ENCODE results near the gene NEO1.

DNA sequence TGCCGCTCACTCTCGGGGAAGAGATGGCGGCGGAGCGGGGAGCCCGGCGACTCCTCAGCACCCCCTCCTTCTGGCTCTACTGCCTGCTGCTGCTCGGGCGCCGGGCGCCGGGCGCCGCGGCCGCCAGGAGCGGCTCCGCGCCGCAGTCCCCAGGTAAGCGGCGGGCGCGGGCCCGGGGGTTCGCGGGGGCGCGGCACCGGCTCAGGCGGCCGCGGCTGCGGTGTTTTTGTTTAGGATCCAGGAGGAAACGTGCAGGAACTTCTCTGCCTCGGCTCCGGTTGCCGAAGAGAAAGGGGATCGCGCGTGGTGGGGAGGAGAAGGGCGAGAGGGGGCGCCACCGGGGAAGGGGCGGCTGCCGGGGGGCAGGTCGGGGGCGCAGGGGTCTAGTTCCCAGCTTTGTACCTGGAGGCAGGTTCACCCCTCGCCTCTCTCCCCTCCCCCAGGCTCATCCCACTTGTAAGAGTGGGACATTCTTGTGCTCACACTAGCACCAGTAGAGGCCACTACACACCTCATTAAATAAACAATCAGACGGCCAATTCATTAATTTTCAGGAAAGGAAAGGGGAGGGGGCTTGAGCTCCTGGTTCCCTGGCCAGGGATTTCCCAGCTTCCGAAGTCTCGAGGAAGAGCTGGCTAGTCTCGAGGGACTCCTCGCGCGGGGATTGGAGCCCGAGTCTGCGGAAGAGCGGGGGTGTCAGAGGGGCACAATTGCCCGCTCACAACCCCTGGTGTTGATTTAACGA lies 562 bp downstream of the NEO1 start:
- peak; percentile 52 for TF ChIP-seq CTCF (IDR thresholded peaks at IDR 0.05; ENCODE audit: low read length)
- no peak for TF ChIP-seq EZH2 (optimal IDR thresholded peaks at IDR 0.05; ENCODE audit: low read depth, low read length)
- no peak for TF ChIP-seq EZH2phosphoT487 (IDR thresholded peaks at IDR 0.05; ENCODE audit: low read length)
